Measurements from ENCODE around the gene PLCH1. TPM values are rescaled to one million over a fixed set of nuclear protein-coding genes. Genes with fewer than 3 reads are reported as not detected.

Gene PLCH1
- total and polyA plus RNA-seq, 8 donors = 0.91 to 4.4 (median 2.3) TPM

DNA sequence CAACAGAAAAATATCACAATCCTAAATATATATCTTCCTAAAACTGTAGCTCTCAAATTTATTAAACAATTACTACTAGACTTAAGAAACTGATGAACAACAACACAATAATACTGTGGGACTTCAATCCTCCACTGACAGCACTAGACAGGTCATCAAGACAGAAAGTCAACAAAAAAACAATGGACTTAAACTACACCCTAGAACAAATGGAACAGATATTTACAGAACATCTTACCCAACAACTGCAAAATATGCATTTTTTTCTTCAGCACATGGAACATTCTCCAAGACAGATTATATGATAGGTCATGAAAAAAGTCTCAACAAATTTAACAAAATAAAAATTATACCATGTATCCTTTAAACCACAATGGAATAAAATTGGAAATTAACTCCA is 133.4 kb downstream of the PLCH1 start:
- FAIRE-seq = no peak
- no peak overlapping the region for H3K27ac ChIP-seq
- H3K4me1 ChIP-seq = no peaks in the 10 kb centered on the region
- H3K27me3 ChIP-seq = no peaks in the 10 kb centered on the region
- TF ChIP-seq, protein P1, sequence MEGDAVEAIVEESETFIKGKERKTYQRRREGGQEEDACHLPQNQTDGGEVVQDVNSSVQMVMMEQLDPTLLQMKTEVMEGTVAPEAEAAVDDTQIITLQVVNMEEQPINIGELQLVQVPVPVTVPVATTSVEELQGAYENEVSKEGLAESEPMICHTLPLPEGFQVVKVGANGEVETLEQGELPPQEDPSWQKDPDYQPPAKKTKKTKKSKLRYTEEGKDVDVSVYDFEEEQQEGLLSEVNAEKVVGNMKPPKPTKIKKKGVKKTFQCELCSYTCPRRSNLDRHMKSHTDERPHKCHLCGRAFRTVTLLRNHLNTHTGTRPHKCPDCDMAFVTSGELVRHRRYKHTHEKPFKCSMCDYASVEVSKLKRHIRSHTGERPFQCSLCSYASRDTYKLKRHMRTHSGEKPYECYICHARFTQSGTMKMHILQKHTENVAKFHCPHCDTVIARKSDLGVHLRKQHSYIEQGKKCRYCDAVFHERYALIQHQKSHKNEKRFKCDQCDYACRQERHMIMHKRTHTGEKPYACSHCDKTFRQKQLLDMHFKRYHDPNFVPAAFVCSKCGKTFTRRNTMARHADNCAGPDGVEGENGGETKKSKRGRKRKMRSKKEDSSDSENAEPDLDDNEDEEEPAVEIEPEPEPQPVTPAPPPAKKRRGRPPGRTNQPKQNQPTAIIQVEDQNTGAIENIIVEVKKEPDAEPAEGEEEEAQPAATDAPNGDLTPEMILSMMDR (IDR thresholded peaks at IDR 0.05) = no peak
- no peak overlapping the region for H3K4me3 ChIP-seq
- intact Hi-C loops (cut with DNase I) = no loop called here
- no peak for ATAC-seq
- no peaks in the 10 kb centered on the region for H3K9me3 ChIP-seq
- DNase-seq = no peak
- H3K36me3 ChIP-seq = no peaks in the 10 kb centered on the region

DNA sequence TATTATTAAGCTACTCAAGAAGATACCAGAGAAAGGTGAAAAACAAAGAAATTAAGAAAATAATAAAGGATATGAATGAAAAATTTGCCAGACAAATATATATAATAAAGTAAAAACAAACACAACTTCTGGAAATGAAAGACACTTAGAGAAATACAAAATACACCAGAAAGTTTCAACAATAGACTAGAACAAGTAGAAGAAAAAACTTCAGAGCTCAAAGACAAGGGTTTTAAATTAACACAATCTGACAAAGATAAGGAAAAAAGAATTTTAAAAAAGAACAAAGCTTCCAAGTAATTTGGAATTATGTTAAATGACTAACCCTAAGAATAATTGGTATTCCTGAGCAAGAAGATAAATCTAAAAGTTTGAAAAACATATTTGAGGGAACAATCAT is 135.3 kb downstream of the PLCH1 start:
- no peak for FAIRE-seq
- no peaks in the 10 kb centered on the region for H3K4me1 ChIP-seq
- TF ChIP-seq, protein P1 (IDR thresholded peaks at IDR 0.05) = no peak
- DNase-seq = no peak
- ATAC-seq = no peak
- H3K4me3 ChIP-seq = no peak overlapping the region
- H3K36me3 ChIP-seq = no peaks in the 10 kb centered on the region
- intact Hi-C loops (cut with DNase I) = no loop called here
- H3K27ac ChIP-seq = no peak overlapping the region
- no peaks in the 10 kb centered on the region for H3K27me3 ChIP-seq
- H3K9me3 ChIP-seq = no peaks in the 10 kb centered on the region

DNA sequence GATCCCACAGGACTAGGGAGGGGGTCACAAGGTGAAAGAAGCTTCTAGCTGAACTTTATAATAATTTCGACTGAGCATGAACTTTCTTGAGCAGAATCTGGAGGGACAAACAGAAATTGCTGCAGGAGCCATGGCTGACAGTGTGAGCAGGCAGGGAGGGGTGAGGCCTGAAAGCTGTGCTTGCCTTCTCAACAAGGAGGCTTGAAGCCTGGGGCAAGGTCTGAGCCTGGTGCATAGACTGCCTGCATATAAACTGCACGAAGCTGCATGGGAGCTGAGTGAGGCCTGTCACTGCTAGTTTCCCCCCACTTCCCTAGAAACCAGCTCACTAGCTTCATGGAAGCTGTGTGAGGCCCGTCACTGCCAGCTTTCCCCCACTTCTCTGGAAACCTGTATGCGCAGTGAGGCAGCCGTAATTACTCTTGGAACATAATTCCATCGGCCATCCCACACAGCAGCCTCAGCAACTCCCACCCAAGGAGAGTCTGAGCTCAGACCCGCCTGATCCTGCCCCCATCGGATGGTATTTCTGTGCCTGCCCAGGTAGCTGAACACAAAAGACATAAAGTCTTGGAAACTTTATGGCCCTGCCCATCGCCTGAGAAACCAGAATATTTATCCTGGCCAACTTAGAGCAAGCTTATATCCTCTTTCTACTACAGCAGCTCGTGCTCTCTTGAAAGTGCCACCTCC is 136.5 kb downstream of the PLCH1 start:
- no peak overlapping the region for H3K27ac ChIP-seq
- DNase-seq = no peak
- TF ChIP-seq, protein P1 (IDR thresholded peaks at IDR 0.05) = no peak
- intact Hi-C loops (cut with DNase I) = no loop called here
- no peaks in the 10 kb centered on the region for H3K4me1 ChIP-seq
- ATAC-seq = no peak
- H3K4me3 ChIP-seq = no peak overlapping the region
- H3K36me3 ChIP-seq = no peaks in the 10 kb centered on the region
- 88 to 93% methylated on average over 10 of the region's 10 CpGs for WGBS, 2 donors
- no peaks in the 10 kb centered on the region for H3K9me3 ChIP-seq
- no peak for FAIRE-seq
- H3K27me3 ChIP-seq = no peaks in the 10 kb centered on the region

DNA sequence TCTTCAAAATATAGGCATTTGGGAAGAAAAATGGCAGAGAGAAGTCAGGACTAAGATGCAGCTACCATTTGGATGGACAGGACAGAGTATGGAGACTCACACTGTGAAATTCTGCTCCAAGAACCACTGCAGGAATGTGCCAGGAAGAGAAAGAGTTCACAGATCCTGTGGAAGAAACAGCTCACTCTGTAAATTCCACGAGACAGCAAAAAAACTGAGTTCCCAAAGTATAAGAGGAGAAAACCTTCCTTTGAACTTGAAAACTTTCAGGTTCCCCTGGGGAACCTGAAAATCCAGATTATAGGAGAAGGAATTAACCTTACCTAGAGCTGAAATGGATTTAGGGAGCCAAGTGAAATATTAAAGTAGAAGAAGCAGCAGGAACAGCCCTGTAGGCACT is 137.1 kb downstream of the PLCH1 start:
- H3K9me3 ChIP-seq = no peaks in the 10 kb centered on the region
- DNase-seq (no peak), ATAC-seq (no peak), FAIRE-seq (no peak)
- no peaks in the 10 kb centered on the region for H3K4me1 ChIP-seq
- intact Hi-C loops (cut with DNase I) = no loop called here
- H3K27me3 ChIP-seq = no peaks in the 10 kb centered on the region
- H3K27ac ChIP-seq = no peak overlapping the region
- no peak overlapping the region for H3K4me3 ChIP-seq
- TF ChIP-seq, protein P1 (IDR thresholded peaks at IDR 0.05) = no peak
- no peaks in the 10 kb centered on the region for H3K36me3 ChIP-seq
- 71 to 85% methylated on average over 1 of the region's 1 CpG for WGBS, 2 donors

DNA sequence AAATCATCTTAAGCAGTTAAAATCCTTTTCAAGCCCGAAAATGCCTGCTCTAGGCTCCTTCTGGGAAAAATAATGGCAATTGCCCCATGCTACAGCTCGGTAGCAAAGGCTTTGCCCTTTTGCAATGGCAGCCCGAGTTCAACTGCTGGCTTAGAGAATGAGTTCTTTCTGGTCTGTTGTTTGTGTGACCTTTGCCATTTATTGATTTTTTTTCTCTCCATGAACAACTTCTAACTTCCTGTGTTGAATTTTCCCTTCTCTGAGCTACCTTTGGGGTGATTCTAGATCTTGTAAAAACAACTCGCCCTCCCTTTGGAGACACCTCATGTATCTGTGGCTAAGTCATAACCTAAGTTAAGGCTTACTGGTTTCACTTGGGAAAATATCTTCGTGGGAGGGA is 139.3 kb downstream of the PLCH1 start:
- peak; percentile 67 to 86 (median 81) for ATAC-seq
- Histone ChIP-seq H3K36me3 (no peaks in the 10 kb centered on the region), H3K4me3 (no peak overlapping the region), H3K27ac (peak overlapping the region in 1 of 4 donors; percentile 27), H3K9me3 (no peaks in the 10 kb centered on the region), H3K27me3 (no peaks in the 10 kb centered on the region), H3K4me1 (no peaks in the 10 kb centered on the region)
- WGBS, 2 donors = 20 to 24% methylated on average over 5 of the region's 5 CpGs
- TF ChIP-seq, protein P1 (IDR thresholded peaks at IDR 0.05) = no peak
- FAIRE-seq = no peak
- intact Hi-C loops (cut with DNase I) = no loop called here
- DNase-seq = peak in 3 of 6 donors; percentile 4 to 28 (median 13)

Data from pancreas (tissue), 10 donors.